Small intestine (tissue), 7 donors: ENCODE results near the gene EMC9. TPM values are rescaled to one million over a fixed set of nuclear protein-coding genes. Genes with fewer than 3 reads are reported as not detected.
A peak's percentile ranks its signal among the peaks of the same experiment; 100 is the strongest.

ENCODE experiments used
- DNase-seq, 2 donors: peaks; one replicate each; pipeline versions ENCODE4 v3.0.0 to v3.0.0-alpha.2; 2013
- FAIRE-seq: peaks from 2 replicates; lab custom pipeline; 2012; peaks lifted over from hg19 to GRCh38; lab: Jason Lieb, UNC
- H3K27ac ChIP-seq, 3 donors: one replicate each; pipeline ENCODE4 v1.5.1; 2013; ENCODE audit warnings: low read length in 2 of 3, mild to moderate bottlenecking in 2 of 3, control low read depth in 1 of 3, inconsistent platforms in 1 of 3, low read depth in 1 of 3, moderate library complexity in 1 of 3
- H3K27me3 ChIP-seq, 3 donors: one replicate each; pipeline ENCODE4 v1.6.1; 2013; ENCODE audit warnings: low read length in 3 of 3, inconsistent platforms in 1 of 3; ENCODE audit not compliant: control insufficient read depth in 3 of 3, insufficient read depth in 3 of 3
- H3K36me3 ChIP-seq, 3 donors: one replicate each; pipeline ENCODE4 v1.6.1; 2013; ENCODE audit warnings: low read length in 3 of 3, inconsistent platforms in 1 of 3, low read depth in 1 of 3, mild to moderate bottlenecking in 1 of 3, moderate library complexity in 1 of 3; ENCODE audit not compliant: control insufficient read depth in 3 of 3, insufficient read depth in 2 of 3
- H3K4me1 ChIP-seq, 3 donors: one replicate each; pipeline ENCODE4 v1.6.1; 2013; ENCODE audit warnings: low read length in 2 of 3, inconsistent platforms in 1 of 3, low read depth in 1 of 3, mild to moderate bottlenecking in 1 of 3, moderate library complexity in 1 of 3; ENCODE audit not compliant: control insufficient read depth in 3 of 3, insufficient read depth in 2 of 3
- H3K4me3 ChIP-seq, 3 donors: one replicate each; pipeline ENCODE4 v1.5.1; 2013; ENCODE audit warnings: low read length in 3 of 3, control low read depth in 1 of 3, inconsistent platforms in 1 of 3, low read depth in 1 of 3, mild to moderate bottlenecking in 1 of 3, moderate library complexity in 1 of 3
- H3K9me3 ChIP-seq, 2 donors: one replicate each; pipeline ENCODE4 v1.6.1; 2013; ENCODE audit warnings: low read depth in 1 of 2, low read length in 1 of 2; ENCODE audit not compliant: control insufficient read depth in 2 of 2, insufficient read depth in 1 of 2
- WGBS, 3 donors: extraction: QIAGEN DNeasy Blood & Tissue Kit; methylation state at CpG; one replicate each; pipeline ENCODE4 v1.1.7; 2013; 5-methylcytosine and 5-hydroxymethylcytosine counted together
- polyA plus RNA-seq, 4 donors: library from polyadenylated mRNA; stranded (reverse) in 3 of 4; unstranded in 1 of 4; fragments of 200-250 nt in 3 of 4; fragments of 120-200 nt in 1 of 4; gene quantifications; one replicate each; pipeline versions ENCODE4 v1.2.1 to v1.2.3, GENCODE V29; 2013
- donor health status: healthy with polysubstance abuse.
- donor health status: control.
- donor health status: control.
- donor health status: Bipolar disorder and iron deficiency.
- donor health status: healthy.

Gene EMC9
- polyA plus RNA-seq, 4 donors, result 27.2 to 74.7 (median 41.3) TPM

- Histone ChIP-seq H3K4me1 (peaks cover 4 to 16% (median 8%) of the 10 kb centered on the region in 3 donors), H3K9me3 (no peaks in the 10 kb centered on the region), H3K27ac (no peak overlapping the region), H3K27me3 (no peaks in the 10 kb centered on the region), H3K36me3 (peaks cover 8 to 57% (median 10%) of the 10 kb centered on the region in 3 donors), H3K4me3 (no peak overlapping the region)
- no peak for DNase-seq
- WGBS, 3 donors, result 93 to 97% (median 95%) methylated on average over 9 of the region's 9 CpGs
- no peak for FAIRE-seq
Measured at GRCh38 chr14:24150061-24150460, 8.7 kb upstream of the EMC9 start.

- Histone ChIP-seq H3K4me3 (no peak overlapping the region), H3K36me3 (peaks cover 3 to 52% (median 10%) of the 10 kb centered on the region in 3 donors), H3K4me1 (peaks cover 6 to 22% (median 8%) of the 10 kb centered on the region in 3 donors), H3K27me3 (no peaks in the 10 kb centered on the region), H3K9me3 (no peaks in the 10 kb centered on the region), H3K27ac (no peak overlapping the region)
- DNase-seq (no peak), FAIRE-seq (no peak)
- 89 to 97% (median 93%) methylated on average over 3 of the region's 3 CpGs for WGBS, 3 donors
Measured at GRCh38 chr14:24149302-24149969, 8.0 kb upstream of the EMC9 start.

- no peak for FAIRE-seq
- DNase-seq, result no peak
- Histone ChIP-seq H3K4me1 (peaks cover 8 to 36% (median 16%) of the 10 kb centered on the region in 3 donors), H3K36me3 (peaks cover 5 to 49% (median 15%) of the 10 kb centered on the region in 3 donors), H3K27ac (peak overlapping the region; percentile 76 to 89 (median 78)), H3K9me3 (no peaks in the 10 kb centered on the region), H3K4me3 (peak overlapping the region; percentile 73 to 94 (median 84)), H3K27me3 (no peaks in the 10 kb centered on the region)
- WGBS, 3 donors, result 4 to 5% (median 4%) methylated on average over 26 to 29 of the region's 29 CpGs
Measured at GRCh38 chr14:24147761-24148428, 6.5 kb upstream of the EMC9 start.

GRCh38 chr14:24146978-24147760 is 5.8 kb upstream of the EMC9 start, which contains the start of gene RNF31:
RNF31 (plus strand) TSS chr14:24147498; CDS start chr14:24147699, 201 bp downstream.
- peaks cover 5 to 42% (median 15%) of the 10 kb centered on the region in 3 donors for H3K36me3 ChIP-seq
- H3K4me1 ChIP-seq, result peaks cover 8 to 42% (median 16%) of the 10 kb centered on the region in 3 donors
- FAIRE-seq, result no peak
- no peaks in the 10 kb centered on the region for H3K9me3 ChIP-seq
- DNase-seq, result peak; percentile 99
- 0 to 1% (median 1%) methylated on average over 43 to 57 of the region's 57 CpGs for WGBS, 3 donors
- H3K27me3 ChIP-seq, result no peaks in the 10 kb centered on the region
- peak within 1 kb of the TSS; percentile 73 to 94 (median 84) for H3K4me3 ChIP-seq
- H3K27ac ChIP-seq, result peak within 1 kb of the TSS; percentile 89 to 95 (median 90)

- 0 to 1% (median 0%) methylated on average over 25 of the region's 25 CpGs for WGBS, 3 donors
- H3K36me3 ChIP-seq, result peaks cover 5 to 37% (median 9%) of the 10 kb centered on the region in 3 donors
- H3K4me1 ChIP-seq, result peaks cover 8 to 46% (median 16%) of the 10 kb centered on the region in 3 donors
- peak within 1 kb of the TSS; percentile 73 to 94 (median 84) for H3K4me3 ChIP-seq
- FAIRE-seq, result no peak
- peak within 1 kb of the TSS; percentile 89 to 95 (median 90) for H3K27ac ChIP-seq
- DNase-seq, result peak; percentile 98
- no peaks in the 10 kb centered on the region for H3K9me3 ChIP-seq
- no peaks in the 10 kb centered on the region for H3K27me3 ChIP-seq
Measured at GRCh38 chr14:24146453-24146977, 5.1 kb upstream of the EMC9 start, which contains the start of gene PSME2. PSME2 (minus strand) TSS chr14:24146610; CDS start chr14:24146581, 29 bp downstream.

GRCh38 chr14:24145690-24146452 is 4.5 kb upstream of the EMC9 start:
- Histone ChIP-seq H3K4me1 (peaks cover 8 to 46% (median 16%) of the 10 kb centered on the region in 3 donors), H3K4me3 (peak overlapping the region; percentile 42 to 94 (median 73)), H3K27me3 (no peaks in the 10 kb centered on the region), H3K9me3 (no peaks in the 10 kb centered on the region), H3K27ac (peak overlapping the region; percentile 89 to 95 (median 89)), H3K36me3 (peaks cover 5 to 31% (median 5%) of the 10 kb centered on the region in 3 donors)
- WGBS, 3 donors, result 1 to 9% (median 4%) methylated on average over 9 of the region's 9 CpGs
- no peak for FAIRE-seq
- DNase-seq, result peak in 1 of 2 donors; percentile 77

GRCh38 chr14:24145219-24145618 is 3.8 kb upstream of the EMC9 start:
- no peak for FAIRE-seq
- Histone ChIP-seq H3K27ac (peak overlapping the region; percentile 89 to 95 (median 89)), H3K4me3 (peak overlapping the region in 2 of 3 donors; percentile 73 to 94), H3K27me3 (no peaks in the 10 kb centered on the region), H3K4me1 (peaks cover 8 to 46% (median 16%) of the 10 kb centered on the region in 3 donors), H3K9me3 (no peaks in the 10 kb centered on the region), H3K36me3 (peaks cover 5 to 24% (median 5%) of the 10 kb centered on the region in 3 donors)
- DNase-seq, result no peak
- WGBS, 3 donors, result 62 to 77% (median 77%) methylated on average over 2 of the region's 2 CpGs
